CD4-positive, alpha-beta T cell treated with Interleukin-6 at 100 ng/mL for 8 hours (primary cell): ENCODE results near the gene ANAPC4.
"Not testable (repeated sequence)": the region's sequence is repeated elsewhere in the genome, so short reads cannot be mapped to it uniquely, and the experiment has no call there.

Experiments used
- DNase-seq: peaks from one replicate; pipeline ENCODE4 v3.0.0-alpha.2; 2020; ENCODE audit warnings: mixed read lengths, low spot score

ANAPC4 gene, protein sequence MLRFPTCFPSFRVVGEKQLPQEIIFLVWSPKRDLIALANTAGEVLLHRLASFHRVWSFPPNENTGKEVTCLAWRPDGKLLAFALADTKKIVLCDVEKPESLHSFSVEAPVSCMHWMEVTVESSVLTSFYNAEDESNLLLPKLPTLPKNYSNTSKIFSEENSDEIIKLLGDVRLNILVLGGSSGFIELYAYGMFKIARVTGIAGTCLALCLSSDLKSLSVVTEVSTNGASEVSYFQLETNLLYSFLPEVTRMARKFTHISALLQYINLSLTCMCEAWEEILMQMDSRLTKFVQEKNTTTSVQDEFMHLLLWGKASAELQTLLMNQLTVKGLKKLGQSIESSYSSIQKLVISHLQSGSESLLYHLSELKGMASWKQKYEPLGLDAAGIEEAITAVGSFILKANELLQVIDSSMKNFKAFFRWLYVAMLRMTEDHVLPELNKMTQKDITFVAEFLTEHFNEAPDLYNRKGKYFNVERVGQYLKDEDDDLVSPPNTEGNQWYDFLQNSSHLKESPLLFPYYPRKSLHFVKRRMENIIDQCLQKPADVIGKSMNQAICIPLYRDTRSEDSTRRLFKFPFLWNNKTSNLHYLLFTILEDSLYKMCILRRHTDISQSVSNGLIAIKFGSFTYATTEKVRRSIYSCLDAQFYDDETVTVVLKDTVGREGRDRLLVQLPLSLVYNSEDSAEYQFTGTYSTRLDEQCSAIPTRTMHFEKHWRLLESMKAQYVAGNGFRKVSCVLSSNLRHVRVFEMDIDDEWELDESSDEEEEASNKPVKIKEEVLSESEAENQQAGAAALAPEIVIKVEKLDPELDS

DNA sequence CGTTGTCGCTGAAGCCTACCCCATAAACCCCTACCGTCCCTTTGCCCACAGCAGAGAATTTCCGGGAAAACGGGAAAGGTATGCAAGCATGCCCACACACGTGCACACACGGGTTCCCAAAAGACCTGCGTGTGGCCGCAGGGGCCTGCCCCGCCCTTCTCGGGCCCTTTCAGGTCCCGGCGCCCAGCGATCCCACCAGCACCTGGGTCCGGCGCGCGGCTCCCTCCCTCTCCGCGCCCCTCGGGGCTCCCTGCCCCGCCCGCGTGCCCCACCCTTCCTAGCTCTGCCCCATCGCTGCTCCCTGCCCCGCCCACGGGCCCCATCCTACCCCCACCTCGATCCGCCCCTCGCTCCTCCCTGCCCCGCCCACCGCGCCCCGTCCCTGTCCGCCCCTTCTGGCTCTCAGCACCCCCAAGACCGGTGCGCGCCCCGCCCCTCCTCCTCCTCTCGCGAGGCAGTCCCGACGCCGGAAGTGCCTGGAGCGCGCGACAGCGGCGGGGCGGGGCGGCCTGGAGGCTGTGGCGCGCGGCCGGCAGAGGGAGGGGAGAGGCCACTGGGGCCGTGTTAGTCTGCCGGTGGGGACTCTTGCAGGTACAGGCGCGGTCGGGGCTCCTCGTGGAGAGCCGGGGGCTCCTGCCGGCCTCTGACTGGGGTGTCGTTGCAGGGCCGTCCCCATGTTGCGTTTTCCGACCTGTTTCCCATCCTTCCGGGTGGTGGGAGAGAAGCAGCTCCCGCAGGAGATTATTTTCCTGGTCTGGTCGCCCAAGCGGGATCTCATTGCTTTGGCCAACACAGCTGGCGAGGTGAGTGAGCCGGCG lies at the start of gene ANAPC4:
Gene ANAPC4, plus strand, starts transcription at position 510 of the 818 bp plus-strand sequence. Its CDS starts 165 bp downstream, at position 675.
- peak; percentile 98 for DNase-seq

DNA sequence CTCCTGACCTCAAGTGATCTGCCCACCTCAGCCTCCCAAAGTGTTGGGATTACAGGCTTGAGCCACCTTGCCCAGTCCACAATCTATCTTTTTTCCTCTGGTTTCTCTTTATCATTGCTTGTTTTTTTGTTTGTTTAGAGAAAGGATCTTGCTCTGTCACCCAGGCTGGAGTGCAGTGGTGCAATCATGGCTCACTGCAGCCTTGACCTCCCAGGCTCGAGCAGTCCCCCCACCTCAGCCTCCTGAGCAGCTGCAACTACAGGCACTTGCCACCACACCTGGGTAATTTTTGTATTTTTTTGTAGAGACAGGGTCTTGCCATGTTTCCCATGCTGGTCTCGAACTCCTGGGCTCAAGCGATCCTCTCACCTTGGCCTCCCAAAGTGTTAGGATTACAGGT lies 48.6 kb upstream of the ANAPC4 start:
- DNase-seq = not testable (repeated sequence)

DNA sequence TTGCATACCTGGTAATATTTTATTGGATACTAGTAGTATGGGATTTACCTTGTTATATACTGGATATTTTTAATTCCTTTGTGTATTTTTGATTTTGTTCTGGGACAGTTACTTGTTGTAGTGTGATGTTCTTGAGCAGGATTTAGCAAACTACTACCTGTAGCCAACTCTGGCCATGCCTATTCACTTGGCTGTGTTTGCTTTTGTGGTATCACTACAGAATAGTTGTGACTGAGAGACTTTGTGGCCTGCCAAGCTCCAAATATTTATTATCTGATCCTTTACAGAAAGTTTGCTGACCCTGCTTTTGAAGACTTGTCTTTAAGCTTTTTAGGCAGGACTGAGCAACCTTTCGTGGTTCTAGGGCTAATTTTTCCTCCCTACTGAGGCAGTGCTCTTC lies 46.7 kb upstream of the ANAPC4 start:
- no peak for DNase-seq

DNA sequence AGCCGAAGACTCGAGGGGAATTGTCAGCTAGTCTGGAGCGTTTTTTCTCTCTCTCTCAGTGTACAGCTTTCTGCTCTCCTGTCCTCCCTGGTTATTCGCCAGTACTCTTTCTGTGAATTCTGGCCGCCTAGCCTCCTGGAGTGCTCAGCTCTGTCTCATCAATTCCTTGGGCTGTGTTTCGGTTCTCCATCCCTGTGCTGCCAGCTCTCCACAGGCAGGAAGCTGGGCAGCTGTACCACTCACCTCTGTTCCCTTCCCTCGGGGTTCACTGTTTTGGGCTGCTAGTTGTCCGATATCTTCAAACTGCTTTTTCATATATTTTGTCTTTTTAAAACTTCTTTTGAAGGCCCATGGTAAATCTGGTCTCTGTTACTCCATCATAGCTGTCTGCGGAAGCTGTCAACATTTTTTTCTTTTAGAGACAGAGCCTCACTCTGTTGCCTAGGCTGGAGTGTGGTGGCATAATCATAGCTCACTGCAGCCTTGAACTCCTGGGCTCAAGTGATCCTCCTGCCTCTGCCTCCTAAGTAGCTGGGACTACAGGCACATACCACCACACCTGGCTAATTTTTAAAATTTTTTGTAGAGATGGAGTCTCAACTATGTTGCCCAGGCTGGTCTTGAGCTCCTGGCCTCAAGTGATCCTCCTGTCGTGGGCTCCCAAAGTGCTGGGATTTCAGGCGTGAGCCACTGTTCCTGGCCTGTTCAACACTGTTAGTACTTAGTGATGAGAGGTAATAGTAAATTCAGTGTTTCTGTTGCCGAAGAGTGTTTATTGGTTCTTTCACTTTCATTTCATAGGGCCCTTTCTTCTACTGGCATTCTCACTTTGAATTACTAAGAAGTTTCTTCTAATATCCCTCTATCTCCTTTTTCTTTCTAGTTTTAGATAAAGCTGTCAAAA lies 45.9 kb upstream of the ANAPC4 start:
- peak; percentile 3 for DNase-seq

DNA sequence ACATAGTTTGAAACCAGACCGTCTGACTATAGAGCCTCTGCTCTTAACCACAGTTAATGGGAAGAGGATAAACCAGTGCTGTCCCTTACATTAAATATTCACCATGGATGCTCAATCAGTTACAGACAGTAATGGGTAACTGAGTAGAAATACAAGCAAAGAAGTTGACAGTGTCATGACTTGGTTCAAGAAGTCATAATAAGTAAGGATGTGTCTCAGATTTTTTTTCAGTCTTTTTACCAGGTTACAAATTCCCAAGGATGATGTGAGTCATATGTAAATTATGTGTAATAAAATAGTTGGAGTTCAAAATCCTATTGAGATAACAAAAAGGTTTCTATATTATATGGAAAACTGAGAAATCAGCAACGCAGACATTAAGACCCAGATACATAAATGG lies 33.4 kb upstream of the ANAPC4 start:
- DNase-seq = no peak

DNA sequence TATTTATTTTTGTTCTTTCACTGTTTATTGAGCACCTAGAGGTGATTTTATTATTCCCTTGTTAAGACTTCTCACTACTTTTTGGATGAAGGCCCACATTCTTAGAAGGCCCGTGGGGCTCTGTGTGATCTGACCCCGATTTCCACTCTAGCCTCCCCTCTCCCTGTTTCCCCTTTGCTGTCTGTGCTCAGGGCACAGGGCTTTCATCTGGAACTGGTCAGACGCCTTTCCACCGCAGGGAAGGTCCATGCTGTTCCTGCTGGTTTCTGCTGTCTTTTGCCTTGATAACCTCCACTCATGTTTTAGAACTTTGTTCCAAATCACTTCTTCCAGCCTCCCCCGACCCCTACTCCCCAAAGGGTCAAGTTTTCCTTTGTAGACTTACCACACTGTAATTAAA lies 31.3 kb upstream of the ANAPC4 start:
- no peak for DNase-seq

DNA sequence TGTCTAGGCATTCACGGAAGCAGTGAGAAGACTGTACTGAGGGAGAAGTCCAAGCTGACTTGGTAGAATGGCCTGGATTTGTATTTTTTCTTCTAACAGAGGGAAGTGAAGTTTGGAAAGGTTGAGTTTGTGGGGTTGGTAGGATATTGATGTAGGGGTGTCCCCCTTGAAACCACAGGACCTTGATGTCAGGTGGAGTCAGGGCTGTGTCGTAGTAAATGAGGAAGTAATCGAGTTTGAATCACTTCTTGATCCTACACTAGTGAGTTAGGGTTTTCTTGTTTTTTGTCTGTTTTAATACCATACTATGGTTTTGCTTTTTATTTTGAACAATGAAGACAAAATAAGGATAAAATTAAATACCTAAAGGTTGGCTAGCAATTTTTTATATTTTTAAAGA lies 30.1 kb upstream of the ANAPC4 start:
- DNase-seq = no peak

DNA sequence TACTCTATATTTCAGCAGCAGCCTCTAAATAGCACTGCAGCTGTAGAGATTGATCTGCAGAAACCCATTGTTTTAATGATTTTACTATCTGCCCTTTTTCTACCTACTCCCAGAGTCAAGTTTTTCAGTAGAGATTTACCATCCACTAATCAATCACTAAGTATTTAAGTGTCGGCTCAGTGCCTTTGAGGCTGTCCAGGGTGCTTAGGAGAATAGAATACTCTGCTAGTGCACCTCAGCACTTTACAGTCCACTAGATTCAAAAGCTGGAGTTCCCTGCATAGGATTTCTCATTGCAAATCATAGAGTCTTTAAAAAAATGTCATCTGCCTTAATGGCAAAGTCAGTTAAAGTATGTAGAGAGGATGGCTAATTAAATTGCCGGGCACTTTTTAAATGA lies 29.6 kb upstream of the ANAPC4 start:
- no peak for DNase-seq

DNA sequence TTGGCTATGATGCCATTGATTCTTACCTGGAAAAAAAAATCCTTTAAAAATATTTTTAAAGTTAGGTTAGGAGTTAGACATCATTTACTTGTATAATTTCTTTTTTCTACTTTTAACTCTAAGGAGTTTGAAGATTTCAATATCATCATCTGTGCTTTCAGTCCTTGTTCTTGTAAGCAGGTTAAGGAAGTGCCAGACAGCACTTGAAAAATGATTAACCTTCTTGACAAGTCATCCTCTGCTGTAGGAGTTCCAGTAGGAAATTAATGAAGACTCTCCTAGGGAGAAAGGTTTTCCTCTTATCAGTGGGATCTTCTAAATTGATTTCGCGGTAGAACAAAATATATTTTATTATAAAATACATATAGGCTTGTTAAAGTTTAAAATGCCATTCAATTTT lies 29.1 kb upstream of the ANAPC4 start:
- no peak for DNase-seq

DNA sequence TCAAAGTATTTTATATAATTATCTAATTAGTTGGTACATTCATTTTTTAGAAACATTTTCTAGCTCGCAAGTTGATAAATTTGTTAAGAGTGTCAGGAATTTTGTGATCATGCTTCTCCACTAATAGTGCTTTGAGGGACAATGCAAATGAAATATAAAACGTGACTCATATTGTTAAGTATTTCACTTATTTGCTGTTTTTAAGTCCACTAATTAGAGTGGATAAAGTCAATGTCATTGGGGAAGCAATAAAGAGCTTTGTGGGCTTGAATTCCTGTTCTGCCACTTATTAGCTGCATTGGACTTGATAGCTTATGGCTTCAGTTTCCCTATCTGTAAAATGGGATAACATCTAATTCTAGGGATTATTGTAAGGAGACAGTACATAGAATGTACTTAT lies 26.5 kb upstream of the ANAPC4 start:
- DNase-seq = no peak

DNA sequence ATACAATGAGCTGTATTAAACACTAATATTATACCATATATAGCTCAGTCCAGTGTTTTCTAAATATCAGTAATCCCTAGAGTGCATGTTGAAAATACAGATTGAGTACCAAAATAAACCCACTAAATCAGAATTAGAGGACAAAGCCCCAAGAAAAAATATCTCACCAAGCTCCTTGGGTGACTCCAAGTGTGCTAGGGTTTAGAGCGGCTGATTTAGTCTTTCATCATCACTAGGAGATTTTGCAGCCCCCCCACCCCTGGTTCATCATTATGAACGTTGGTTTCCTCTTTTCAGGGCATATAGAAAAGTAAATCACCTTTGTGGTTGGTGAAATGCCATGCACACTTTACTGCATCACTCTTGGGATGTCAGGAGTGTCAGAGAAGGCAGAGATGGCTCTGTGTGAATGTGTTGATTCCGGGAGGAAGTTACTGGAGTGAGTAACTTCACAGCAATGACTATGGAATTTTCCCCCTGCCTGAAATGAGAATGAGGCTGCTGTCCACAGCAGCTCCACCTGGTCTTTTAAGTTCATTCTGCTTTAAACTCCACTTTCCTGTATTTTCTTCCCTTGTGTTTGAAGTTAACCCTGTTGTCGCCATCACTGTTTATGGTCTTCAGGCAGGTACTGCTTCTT lies 25.2 kb upstream of the ANAPC4 start:
- DNase-seq = no peak

DNA sequence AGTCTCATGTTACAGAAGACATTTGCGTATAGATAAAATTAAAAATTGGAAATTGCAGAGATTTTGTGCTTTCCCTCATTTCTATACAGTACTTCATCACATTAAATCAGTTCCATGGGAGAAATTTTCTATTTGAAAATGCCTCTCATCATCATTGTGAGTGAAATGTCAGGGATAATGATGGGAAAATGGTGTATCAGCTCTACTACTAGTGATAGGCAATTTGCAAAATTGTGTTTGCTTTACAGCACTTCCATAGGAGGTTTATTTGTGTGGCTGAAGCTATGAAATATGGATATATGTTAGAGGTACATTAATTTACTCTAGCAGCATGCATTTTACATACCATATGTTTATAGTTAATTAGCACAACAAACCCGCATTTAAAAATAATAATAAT lies 21.0 kb upstream of the ANAPC4 start:
- DNase-seq = no peak

DNA sequence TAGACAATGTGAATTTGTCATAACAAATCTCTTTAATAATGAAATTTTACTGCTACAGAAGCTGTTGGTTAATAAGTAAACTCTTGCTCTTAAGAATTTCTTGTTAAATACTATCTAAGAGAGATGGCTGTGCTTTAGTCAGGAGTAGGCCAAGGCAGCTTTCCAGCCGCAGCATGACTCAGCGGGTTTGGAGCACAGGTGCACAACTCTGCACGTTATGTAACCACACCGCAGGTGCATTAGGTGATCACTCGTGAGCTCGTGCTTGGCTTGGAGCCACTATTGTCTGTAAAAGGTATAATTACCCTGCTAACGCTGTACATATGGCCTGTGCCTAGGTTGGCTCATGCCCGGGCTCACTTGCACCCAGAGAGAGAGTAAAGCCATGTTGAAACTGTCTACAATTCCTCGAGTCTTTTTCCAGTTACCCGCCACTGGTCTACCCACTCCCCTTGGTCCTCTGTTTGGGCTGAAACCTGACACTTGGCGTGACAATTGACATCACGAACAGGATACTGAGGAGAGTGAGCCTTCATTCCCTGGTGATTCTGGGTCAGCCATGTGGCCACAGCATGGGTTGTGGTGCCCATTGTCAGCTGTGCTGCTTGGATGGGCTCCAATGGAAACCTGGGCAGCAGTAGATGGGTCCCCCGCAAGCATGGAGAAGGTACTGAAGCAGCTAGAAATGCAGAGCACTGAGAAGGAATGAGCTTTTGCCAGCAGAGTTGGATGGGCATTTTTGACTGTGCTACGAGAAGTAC lies 18.4 kb upstream of the ANAPC4 start:
- no peak for DNase-seq

DNA sequence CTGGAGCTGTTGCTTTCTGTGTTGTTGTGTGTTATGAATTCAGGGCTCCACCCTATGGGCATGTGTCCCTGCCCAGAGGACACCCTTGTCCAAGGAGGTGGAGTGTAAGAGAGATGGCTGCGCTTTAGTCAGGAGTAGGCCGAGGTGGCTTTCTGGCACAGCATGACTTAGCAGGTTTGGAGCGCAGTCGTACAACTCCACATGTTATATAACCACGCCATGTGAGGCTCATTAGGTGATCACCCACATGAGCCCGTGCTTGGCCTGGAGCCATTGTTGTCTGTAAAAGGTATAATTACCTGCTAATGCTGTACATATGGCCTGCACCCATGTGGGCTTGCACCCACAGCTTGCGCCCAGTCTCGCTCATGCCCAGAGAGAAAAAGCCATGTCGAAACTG lies 15.8 kb upstream of the ANAPC4 start:
- no peak for DNase-seq

DNA sequence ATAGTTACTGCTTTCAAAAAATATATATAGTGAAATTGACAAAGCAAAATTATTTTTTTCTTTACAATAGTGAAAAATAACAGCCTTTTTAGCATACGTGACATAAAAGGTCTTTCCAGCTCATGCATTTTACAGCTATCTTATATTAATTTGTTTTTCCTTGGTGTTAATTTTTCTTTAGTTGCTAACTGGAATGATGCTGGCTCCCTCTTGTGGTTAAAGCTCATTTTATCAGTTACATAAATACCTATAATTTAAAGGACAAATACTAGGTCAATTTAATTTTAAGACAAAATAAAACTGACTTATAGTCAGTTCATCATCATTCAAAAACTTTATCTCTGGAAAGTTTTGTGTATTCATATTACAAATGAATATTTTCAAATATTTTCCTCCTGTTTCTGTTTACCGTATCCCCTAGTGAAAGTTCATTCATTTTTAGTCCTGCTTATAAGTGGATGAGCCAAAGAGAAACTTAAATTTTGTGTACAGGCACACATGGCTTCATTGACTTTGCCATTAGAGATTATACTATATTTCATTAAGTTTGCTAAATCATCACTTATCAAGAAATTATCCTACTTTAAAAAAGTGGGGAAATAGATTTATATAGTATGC lies 9.9 kb upstream of the ANAPC4 start:
- DNase-seq = no peak

DNA sequence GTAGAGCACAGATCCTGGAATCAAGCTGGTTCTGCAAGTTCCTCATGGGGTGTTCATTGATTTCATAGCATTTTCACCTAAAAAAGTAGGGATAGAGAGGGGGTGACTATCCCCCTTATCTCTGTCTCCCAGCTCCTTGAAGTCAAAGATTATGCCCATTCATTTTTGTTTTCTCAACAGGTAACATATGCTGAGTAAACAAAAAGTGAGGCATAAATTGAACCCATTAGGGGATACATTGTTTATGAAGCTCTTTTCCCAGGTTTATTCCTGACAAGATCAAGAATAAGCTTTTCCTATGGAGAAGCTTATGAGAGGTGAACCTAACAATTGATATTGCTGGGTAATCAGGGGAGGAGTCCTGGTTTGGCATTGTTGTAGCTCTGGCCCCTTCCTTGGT lies 9.2 kb upstream of the ANAPC4 start:
- DNase-seq = no peak

DNA sequence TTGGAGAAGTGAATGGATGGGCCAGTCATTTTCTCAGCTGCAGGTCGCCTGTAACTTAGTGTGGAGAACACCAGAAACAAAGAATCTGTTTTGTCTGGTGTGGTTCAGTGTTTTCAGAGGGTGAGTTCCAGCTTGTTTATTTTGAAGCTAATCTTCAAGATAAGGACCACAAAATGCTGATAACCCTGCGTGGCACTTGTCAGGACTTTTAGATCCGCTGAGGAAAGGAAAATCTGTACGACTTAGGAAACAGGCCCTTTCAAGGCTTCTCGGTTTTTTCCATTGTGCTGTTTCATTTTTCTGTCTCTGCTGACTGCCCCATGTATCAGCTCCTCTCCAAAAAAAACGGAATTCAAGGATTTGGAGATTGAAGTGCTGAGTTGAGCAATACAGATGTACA lies 8.7 kb upstream of the ANAPC4 start:
- DNase-seq = no peak

DNA sequence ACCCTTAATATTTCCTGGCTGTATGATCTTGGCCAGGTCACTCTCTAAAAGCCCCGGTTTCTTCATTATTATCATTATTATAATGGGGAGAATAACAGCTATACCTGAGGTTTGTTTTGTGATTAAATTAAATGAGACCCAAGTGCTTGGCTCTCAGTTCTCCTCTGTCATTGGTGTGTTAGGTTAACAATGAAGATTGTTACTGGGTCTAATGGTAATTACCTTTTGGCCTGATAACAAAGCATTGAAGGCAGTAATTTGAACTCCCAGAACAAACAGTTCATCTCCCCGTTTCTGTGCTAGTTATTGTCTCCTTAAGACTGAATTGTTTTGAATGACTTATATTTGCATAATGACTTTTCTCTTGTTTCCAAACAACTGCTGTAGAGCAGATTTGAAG lies 6.8 kb upstream of the ANAPC4 start:
- no peak for DNase-seq

DNA sequence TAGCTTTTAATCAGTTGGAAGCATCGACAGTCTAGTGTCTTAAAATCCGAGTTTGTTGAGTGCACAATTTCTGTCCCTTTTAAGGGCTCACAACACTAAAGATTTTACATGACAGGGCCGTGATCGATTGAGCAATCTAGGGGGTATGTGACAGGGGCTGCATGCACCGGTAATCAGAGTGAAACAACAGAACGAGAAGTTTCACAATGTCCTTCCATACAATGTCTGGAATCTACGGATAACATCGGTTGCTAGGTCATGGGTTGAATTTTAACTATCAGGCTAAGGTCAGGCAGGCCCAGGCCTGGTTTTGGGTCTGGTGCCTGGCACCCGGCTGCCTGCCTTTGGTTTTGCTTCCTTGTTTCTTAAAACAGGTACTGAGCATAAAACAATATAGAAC lies 4.5 kb upstream of the ANAPC4 start:
- DNase-seq = not testable (repeated sequence)
